Thyroid gland (tissue), 4 donors: ENCODE measurements around the gene FSTL4. TPM values are rescaled to one million over a fixed set of nuclear protein-coding genes. Genes with fewer than 3 reads are reported as not detected.
A peak's percentile ranks its signal among the peaks of the same experiment; 100 is the strongest.

Source experiments
- DNase-seq, 2 donors: peaks; one replicate each; pipeline ENCODE4 v3.0.0-alpha.2; 2019
- H3K27ac ChIP-seq, 3 donors: fragments of 200-600 bp; sonication (generic); 1 replicate in 2 of 3; 2 replicates in 1 of 3; pipeline ENCODE4 v1.5.1; 2016 to 2019; ENCODE audit warnings: mild to moderate bottlenecking in 1 of 3, moderate library complexity in 1 of 3
- H3K27me3 ChIP-seq: fragments of 200-600 bp; sonication (generic); one replicate; pipeline ENCODE4 v1.5.1; 2019
- H3K36me3 ChIP-seq, 2 donors: fragments of 200-600 bp; sonication (generic); one replicate each; pipeline ENCODE4 v1.5.1; 2016 to 2019
- H3K4me1 ChIP-seq, 2 donors: fragments of 200-600 bp; sonication (generic); one replicate each; pipeline ENCODE4 v1.5.1; 2017 to 2019
- H3K4me3 ChIP-seq, 3 donors: fragments of 200-600 bp; sonication (generic); replicated peaks in 1 of 3; 1 replicate in 2 of 3; 2 replicates in 1 of 3; pipeline ENCODE4 v1.5.1; 2016; ENCODE audit warnings: mild to moderate bottlenecking in 1 of 3
- H3K9me3 ChIP-seq: fragments of 200-600 bp; sonication (generic); one replicate; pipeline ENCODE4 v1.5.1; 2017
- CTCF ChIP-seq, 6 experiments: fragments of 200-600 bp in 3 of 6; fragments of 450-650 bp in 3 of 6; sonication (generic) in 3 of 6; IDR thresholded peaks; one replicate each; pipeline ENCODE4 v1.5.1; 2016 to 2019; ENCODE audit warnings: antibody characterized with exemption in 6 of 6, mild to moderate bottlenecking in 2 of 6, inconsistent platforms in 1 of 6, moderate library complexity in 1 of 6
- POLR2A ChIP-seq, 2 donors: fragments of 450-650 bp; IDR thresholded peaks; one replicate each; pipeline ENCODE4 v1.6.1; 2017; ENCODE audit warnings: antibody characterized with exemption in 2 of 2, mild to moderate bottlenecking in 2 of 2, moderate library complexity in 1 of 2
- WGBS, 2 donors: methylation state at CpG; one replicate each; pipeline ENCODE4 v1.1.5; 2017; 5-methylcytosine and 5-hydroxymethylcytosine counted together
- intact Hi-C: fragments of 100-400 bp; cut with DNase I; formaldehyde crosslinking; loops from one replicate; pipeline ENCODE4 v1.15.1; 2023
- total RNA-seq, 4 donors: library from RNA; depleted of rRNA; stranded (reverse); fragments of >200 nt; gene quantifications; one replicate each; pipeline ENCODE4 v1.2.3, GENCODE V29; 2016

FSTL4 gene
- total RNA-seq, 4 donors from 2014 or later = 0.10 to 0.13 TPM; not detected in 2

- TF ChIP-seq CTCF (IDR thresholded peaks at IDR 0.05) (no peak), POLR2A (IDR thresholded peaks at IDR 0.05) (no peak)
- Histone ChIP-seq H3K27ac (no peak overlapping the region), H3K9me3 (no peaks in the 10 kb centered on the region), H3K36me3 (no peaks in the 10 kb centered on the region), H3K27me3 (no peaks in the 10 kb centered on the region), H3K4me1 (no peaks in the 10 kb centered on the region), H3K4me3 (no peak overlapping the region)
- intact Hi-C loops = no loop called here
- WGBS, 2 donors = 71 to 86% methylated on average over 5 of the region's 5 CpGs
- DNase-seq = no peak
These were observed 31.0 kb downstream of the FSTL4 start for GRCh38 chr5:133581348-133581747.

GRCh38 chr5:133580618-133581017, 31.7 kb downstream of the FSTL4 start:
- Histone ChIP-seq H3K4me3 (no peak overlapping the region), H3K27me3 (no peaks in the 10 kb centered on the region), H3K4me1 (no peaks in the 10 kb centered on the region), H3K36me3 (no peaks in the 10 kb centered on the region), H3K27ac (no peak overlapping the region), H3K9me3 (no peaks in the 10 kb centered on the region)
- no peak for DNase-seq
- TF ChIP-seq POLR2A (IDR thresholded peaks at IDR 0.05) = no peak
- TF ChIP-seq CTCF (IDR thresholded peaks at IDR 0.05) = no peak
- intact Hi-C loops = no loop called here
- 74 to 81% methylated on average over 7 of the region's 7 CpGs for WGBS, 2 donors

- intact Hi-C loops = no loop called here
- TF ChIP-seq CTCF (IDR thresholded peaks at IDR 0.05) (no peak), POLR2A (IDR thresholded peaks at IDR 0.05) (no peak)
- no peak for DNase-seq
These were observed 32.6 kb downstream of the FSTL4 start for GRCh38 chr5:133579766-133580165.

GRCh38 chr5:133569347-133569746, 43.0 kb downstream of the FSTL4 start:
- Histone ChIP-seq H3K27me3 (no peaks in the 10 kb centered on the region), H3K36me3 (no peaks in the 10 kb centered on the region), H3K27ac (no peak overlapping the region), H3K4me3 (no peak overlapping the region), H3K9me3 (no peaks in the 10 kb centered on the region), H3K4me1 (no peaks in the 10 kb centered on the region)
- WGBS, 2 donors = 80 to 90% methylated on average over 1 of the region's 1 CpG
- intact Hi-C loops = no loop called here
- no peak for DNase-seq
- TF ChIP-seq POLR2A (IDR thresholded peaks at IDR 0.05) = no peak
- TF ChIP-seq CTCF (IDR thresholded peaks at IDR 0.05) = no peak

More at GRCh38 chr5:133579766-133580165, 32.6 kb downstream of the FSTL4 start:
- 74 to 79% methylated on average over 4 of the region's 4 CpGs for WGBS, 2 donors
- H3K27me3 ChIP-seq = no peaks in the 10 kb centered on the region
- H3K9me3 ChIP-seq = no peaks in the 10 kb centered on the region
- H3K4me3 ChIP-seq = no peak overlapping the region
- H3K36me3 ChIP-seq = no peaks in the 10 kb centered on the region
- no peak overlapping the region for H3K27ac ChIP-seq
- H3K4me1 ChIP-seq = no peaks in the 10 kb centered on the region

GRCh38 chr5:133565993-133566392, 46.3 kb downstream of the FSTL4 start:
- H3K4me1 ChIP-seq = no peaks in the 10 kb centered on the region
- DNase-seq = peak; percentile 4 to 24
- H3K4me3 ChIP-seq = no peak overlapping the region
- 62 to 72% methylated on average over 3 of the region's 3 CpGs for WGBS, 2 donors
- no peaks in the 10 kb centered on the region for H3K36me3 ChIP-seq
- no peaks in the 10 kb centered on the region for H3K27me3 ChIP-seq
- no peak for TF ChIP-seq CTCF (IDR thresholded peaks at IDR 0.05)
- TF ChIP-seq POLR2A (IDR thresholded peaks at IDR 0.05) = no peak
- intact Hi-C loops = no loop called here
- no peaks in the 10 kb centered on the region for H3K9me3 ChIP-seq
- H3K27ac ChIP-seq = no peak overlapping the region
